Measurements from ENCODE around the gene LINGO3. TPM values are rescaled to one million over a fixed set of nuclear protein-coding genes. Genes with fewer than 3 reads are reported as not detected.

The LINGO3 gene
- 1.3 and 1.4 TPM in 2 replicates for total RNA-seq (2022)
- Bru-seq, nascent RNA, result percentile 31 among the genes with signal in this experiment
- BruChase-seq, experiment 1, labeled RNA remaining after a 2-hour chase, result percentile 34 among the genes with signal in this experiment
- percentile 48 among the genes with signal in this experiment for BruChase-seq, experiment 2, labeled RNA remaining after a 6-hour chase
- long read RNA-seq, partial matches to known transcripts, result 0 of 5 reads
- long read RNA-seq, other reads (novel, unspliced or antisense), result 5 of 5 reads

GRCh38 chr19:2308114-2308556 lies at the start of gene LINGO3:
Gene LINGO3, minus strand, starts transcription at chr19:2308154. Its CDS starts 16,378 bp downstream, at chr19:2291776.
- H3K27me3 ChIP-seq (replicated peaks; ENCODE audit: control insufficient read depth, insufficient read depth, low read length), result no peaks in the 10 kb centered on the region
- H3K9me3 ChIP-seq, result no peaks in the 10 kb centered on the region
- peak in 1 of 2 experiments; percentile 68 for DNase-seq
- POLR2A ChIA-PET, result no interaction called here
- Mint-ChIP-seq H3K36me3 (ENCODE audit: insufficient read depth, unreplicated experiment) (peaks cover 4% of the 10 kb centered on the region), H3K27ac (ENCODE audit: unreplicated experiment) (peak within 1 kb of the TSS; percentile 27), H3K27me3 (ENCODE audit: insufficient read depth, unreplicated experiment) (no peaks in the 10 kb centered on the region), H3K4me1 (ENCODE audit: low read depth, unreplicated experiment) (peaks cover 6% of the 10 kb centered on the region), H3K9me3 (ENCODE audit: unreplicated experiment) (no peaks in the 10 kb centered on the region), H3K4me3 (ENCODE audit: unreplicated experiment) (peak within 1 kb of the TSS; percentile 68)
- TF ChIP-seq CTCF (IDR thresholded peaks at IDR 0.05; ENCODE audit: insufficient read depth in 1 of 2, low read depth in 1 of 2, low read length in 1 of 2, severe bottlenecking in 1 of 2, unreplicated experiment in 1 of 2), result no peak
- intact Hi-C loops (cut with micrococcal nuclease; ENCODE audit: unreplicated experiment), result no loop called here
- H3K36me3 ChIP-seq (ENCODE audit: control insufficient read depth, insufficient read depth, low read length), result no peaks in the 10 kb centered on the region
- BruUV-seq (replicated peaks), result no TSS peak
- peak within 1 kb of the TSS; percentile 70 for H3K4me3 ChIP-seq (ENCODE audit: low read depth, low read length)
- 0 out of 2 replicates have a peak, but pooled peaks cover 3% of the 10 kb centered on the region for H3K4me1 ChIP-seq
- CTCF ChIA-PET, result interaction anchor here (0.6 kb wide), 1 partner anchor 44 kb away, joined by 7 read pairs; no protein-coding TSS in a partner anchor

- no peaks in the 10 kb centered on the region for H3K9me3 Mint-ChIP-seq (ENCODE audit: unreplicated experiment)
- intact Hi-C loops (cut with micrococcal nuclease; ENCODE audit: unreplicated experiment), result no loop called here
- no peak for DNase-seq
- no peak overlapping the region for H3K4me3 ChIP-seq (ENCODE audit: low read depth, low read length)
- no peaks in the 10 kb centered on the region for H3K9me3 ChIP-seq
- no peak overlapping the region for H3K4me3 Mint-ChIP-seq (ENCODE audit: unreplicated experiment)
- H3K27ac Mint-ChIP-seq (ENCODE audit: unreplicated experiment), result no peak overlapping the region
- H3K27me3 Mint-ChIP-seq (ENCODE audit: insufficient read depth, unreplicated experiment), result no peaks in the 10 kb centered on the region
- POLR2A ChIA-PET, result no interaction called here
- no peaks in the 10 kb centered on the region for H3K4me1 Mint-ChIP-seq (ENCODE audit: low read depth, unreplicated experiment)
- BruUV-seq (replicated peaks), result no TSS peak
- H3K36me3 ChIP-seq (ENCODE audit: control insufficient read depth, insufficient read depth, low read length), result no peaks in the 10 kb centered on the region; the same call in none of the 2 replicates
- no peak for TF ChIP-seq CTCF (IDR thresholded peaks at IDR 0.05; ENCODE audit: insufficient read depth in 1 of 2, low read depth in 1 of 2, low read length in 1 of 2, severe bottlenecking in 1 of 2, unreplicated experiment in 1 of 2)
- no peaks in the 10 kb centered on the region for H3K4me1 ChIP-seq
- no peaks in the 10 kb centered on the region for H3K27me3 ChIP-seq (replicated peaks; ENCODE audit: control insufficient read depth, insufficient read depth, low read length)
- H3K36me3 Mint-ChIP-seq (ENCODE audit: insufficient read depth, unreplicated experiment), result peaks cover 5% of the 10 kb centered on the region
- CTCF ChIA-PET, result no interaction called here
Observed at GRCh38 chr19:2356036-2356646, 48.2 kb upstream of the LINGO3 start.

GRCh38 chr19:2355168-2356035 lies 47.4 kb upstream of the LINGO3 start:
- ChIA-PET POLR2A (no interaction called here), CTCF (no interaction called here)
- no peak overlapping the region for H3K27ac Mint-ChIP-seq (ENCODE audit: unreplicated experiment)
- H3K4me1 Mint-ChIP-seq (ENCODE audit: low read depth, unreplicated experiment), result no peaks in the 10 kb centered on the region
- Histone ChIP-seq H3K4me1 (no peaks in the 10 kb centered on the region), H3K9me3 (no peaks in the 10 kb centered on the region), H3K36me3 (ENCODE audit: control insufficient read depth, insufficient read depth, low read length) (no peaks in the 10 kb centered on the region; the same call in none of the 2 replicates), H3K4me3 (ENCODE audit: low read depth, low read length) (no peak overlapping the region), H3K27me3 (replicated peaks; ENCODE audit: control insufficient read depth, insufficient read depth, low read length) (no peaks in the 10 kb centered on the region)
- no peaks in the 10 kb centered on the region for H3K27me3 Mint-ChIP-seq (ENCODE audit: insufficient read depth, unreplicated experiment)
- intact Hi-C loops (cut with micrococcal nuclease; ENCODE audit: unreplicated experiment), result no loop called here
- H3K9me3 Mint-ChIP-seq (ENCODE audit: unreplicated experiment), result no peaks in the 10 kb centered on the region
- no peak for TF ChIP-seq CTCF (IDR thresholded peaks at IDR 0.05; ENCODE audit: insufficient read depth in 1 of 2, low read depth in 1 of 2, low read length in 1 of 2, severe bottlenecking in 1 of 2, unreplicated experiment in 1 of 2)
- BruUV-seq (replicated peaks), result no TSS peak
- H3K4me3 Mint-ChIP-seq (ENCODE audit: unreplicated experiment), result no peak overlapping the region
- peaks cover 2% of the 10 kb centered on the region for H3K36me3 Mint-ChIP-seq (ENCODE audit: insufficient read depth, unreplicated experiment)
- DNase-seq, result no peak
